Omental fat pad (tissue), 4 donors: ENCODE data around the gene GALNT17. TPM values are rescaled to one million over a fixed set of nuclear protein-coding genes. Genes with fewer than 3 reads are reported as not detected.

Experiments used
- ATAC-seq: fragments of 150-250 bp; one replicate; pipeline ENCODE4 v1.9.1; 2016; ENCODE audit warnings: mild to moderate bottlenecking, moderate library complexity; ENCODE audit not compliant: low FRiP score
- DNase-seq: peaks from one replicate; pipeline ENCODE4 v3.0.0-alpha.2; 2019; ENCODE audit warnings: low spot score
- total RNA-seq, 4 donors: library from RNA; depleted of rRNA; stranded (reverse); fragments of >200 nt; gene quantifications; one replicate each; pipeline ENCODE4 v1.1.0, GENCODE V29; 2016
- TF ChIP-seq, protein P1 (sequence below), 3 donors: fragments of 450-650 bp; IDR thresholded peaks; one replicate each; pipeline ENCODE4 v1.5.1; 2016 to 2017; ENCODE audit warnings: antibody characterized with exemption in 3 of 3, mild to moderate bottlenecking in 3 of 3, moderate library complexity in 2 of 3

The GALNT17 gene
- total RNA-seq, 4 donors from 2014 or later: 1.6 to 12.6 (median 2.9) TPM

DNA sequence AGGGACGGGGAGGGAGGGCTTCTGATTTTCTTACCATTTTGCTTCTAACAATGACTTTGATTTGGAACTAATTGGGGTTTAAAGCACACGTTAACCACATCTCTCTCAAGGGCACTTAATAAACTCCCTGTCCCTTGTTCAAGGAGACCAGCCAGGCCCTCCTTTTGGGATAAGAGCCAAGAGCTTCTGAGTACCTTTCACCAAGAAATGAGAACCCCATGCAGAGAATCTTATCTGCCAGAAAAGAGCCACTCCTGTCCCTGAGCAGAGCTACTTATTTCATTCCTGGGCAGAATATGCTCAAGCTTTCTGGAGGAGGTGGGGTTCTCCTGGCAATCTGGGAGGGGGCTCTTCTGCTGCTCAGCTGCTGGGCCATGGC lies 574.6 kb downstream of the GALNT17 start:
- TF ChIP-seq, protein P1, sequence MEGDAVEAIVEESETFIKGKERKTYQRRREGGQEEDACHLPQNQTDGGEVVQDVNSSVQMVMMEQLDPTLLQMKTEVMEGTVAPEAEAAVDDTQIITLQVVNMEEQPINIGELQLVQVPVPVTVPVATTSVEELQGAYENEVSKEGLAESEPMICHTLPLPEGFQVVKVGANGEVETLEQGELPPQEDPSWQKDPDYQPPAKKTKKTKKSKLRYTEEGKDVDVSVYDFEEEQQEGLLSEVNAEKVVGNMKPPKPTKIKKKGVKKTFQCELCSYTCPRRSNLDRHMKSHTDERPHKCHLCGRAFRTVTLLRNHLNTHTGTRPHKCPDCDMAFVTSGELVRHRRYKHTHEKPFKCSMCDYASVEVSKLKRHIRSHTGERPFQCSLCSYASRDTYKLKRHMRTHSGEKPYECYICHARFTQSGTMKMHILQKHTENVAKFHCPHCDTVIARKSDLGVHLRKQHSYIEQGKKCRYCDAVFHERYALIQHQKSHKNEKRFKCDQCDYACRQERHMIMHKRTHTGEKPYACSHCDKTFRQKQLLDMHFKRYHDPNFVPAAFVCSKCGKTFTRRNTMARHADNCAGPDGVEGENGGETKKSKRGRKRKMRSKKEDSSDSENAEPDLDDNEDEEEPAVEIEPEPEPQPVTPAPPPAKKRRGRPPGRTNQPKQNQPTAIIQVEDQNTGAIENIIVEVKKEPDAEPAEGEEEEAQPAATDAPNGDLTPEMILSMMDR (IDR thresholded peaks at IDR 0.05): no peak
- DNase-seq: no peak
- no peak for ATAC-seq

DNA sequence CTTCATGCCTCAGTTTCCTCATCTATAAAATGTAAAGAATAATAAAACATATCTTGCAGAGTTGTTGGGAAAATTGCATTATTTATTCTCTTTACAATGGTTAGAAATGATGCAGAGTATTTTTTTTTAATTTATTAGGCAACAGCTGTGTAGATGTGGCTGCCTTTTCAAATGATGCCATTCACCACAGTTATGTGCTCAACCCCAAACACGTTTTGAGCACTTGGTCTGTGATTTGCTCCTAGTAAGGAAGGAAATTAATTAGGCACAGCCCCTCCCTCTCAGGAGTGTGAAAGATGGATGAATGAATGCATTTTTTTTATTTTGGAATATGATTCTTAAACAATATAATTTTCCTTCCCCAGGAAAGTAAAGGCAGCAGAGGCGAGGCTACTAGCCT lies 575.1 kb downstream of the GALNT17 start:
- DNase-seq: no peak
- TF ChIP-seq, protein P1 (IDR thresholded peaks at IDR 0.05): no peak
- ATAC-seq: no peak

DNA sequence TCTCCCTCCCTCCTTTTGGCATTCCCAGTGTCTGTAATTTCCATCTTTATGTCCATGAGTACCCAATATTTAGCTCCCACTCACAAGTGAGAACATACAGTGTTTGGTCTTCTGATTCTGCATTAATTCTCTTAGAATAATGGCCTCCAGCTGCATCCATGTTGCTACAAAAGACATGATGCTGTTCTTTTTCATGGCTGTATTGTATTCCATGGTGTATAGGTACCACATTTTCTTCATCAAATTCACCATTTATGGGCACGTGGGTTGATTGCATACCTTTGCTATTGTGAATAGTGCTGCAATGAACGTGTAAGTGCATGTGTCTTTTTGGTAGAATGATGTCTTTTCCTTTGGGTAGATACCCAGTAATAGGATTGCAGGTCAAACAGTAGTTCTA lies 576.8 kb downstream of the GALNT17 start:
- TF ChIP-seq, protein P1 (IDR thresholded peaks at IDR 0.05): no peak
- DNase-seq: no peak
- ATAC-seq: no peak

DNA sequence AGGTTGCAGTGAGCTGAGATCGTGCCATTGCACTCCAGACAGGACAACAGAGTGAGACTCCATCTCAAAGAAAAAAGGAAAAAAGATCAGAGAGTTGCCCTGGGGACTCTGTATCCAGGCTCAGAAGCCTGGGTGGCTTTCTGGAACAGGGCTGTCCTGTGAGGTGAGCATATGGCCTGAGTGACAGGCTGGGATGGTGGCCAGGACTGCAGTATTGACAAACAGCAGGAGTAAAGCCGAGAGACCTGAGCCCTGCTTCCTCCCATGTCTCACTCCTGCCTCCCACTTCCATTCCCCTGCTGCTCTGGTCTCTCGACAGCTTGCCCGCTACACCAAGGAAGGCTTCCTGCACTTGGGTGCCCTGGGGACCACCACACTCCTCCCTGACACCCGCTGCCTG lies 578.5 kb downstream of the GALNT17 start:
- no peak for DNase-seq
- ATAC-seq: no peak
- TF ChIP-seq, protein P1 (IDR thresholded peaks at IDR 0.05): no peak

DNA sequence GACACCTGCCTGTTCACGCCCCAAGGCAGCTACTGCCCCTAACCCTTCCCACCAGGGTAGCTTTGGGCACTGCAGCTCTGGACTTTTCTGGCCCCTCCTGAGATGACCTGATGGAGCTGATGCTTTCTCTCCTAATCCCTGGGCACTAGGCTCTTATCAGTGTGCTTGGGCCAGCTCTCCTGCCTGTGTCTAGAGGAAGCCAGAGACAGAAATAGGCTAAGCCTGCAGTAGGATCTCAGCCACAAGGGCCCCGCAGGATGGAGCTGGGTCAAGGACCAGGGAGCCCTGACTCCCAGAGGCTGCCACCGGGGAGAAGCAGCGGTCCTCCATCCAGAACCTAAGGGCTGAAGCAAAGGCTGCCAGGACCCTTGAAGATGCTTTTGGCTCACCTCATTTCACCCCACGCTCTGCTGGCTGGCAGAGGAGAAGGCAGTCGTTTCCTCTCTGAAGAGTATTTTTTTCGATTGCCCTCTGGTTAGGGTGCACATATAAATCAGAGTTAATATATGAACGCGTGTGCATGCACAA lies 580.8 kb downstream of the GALNT17 start:
- TF ChIP-seq, protein P1 (IDR thresholded peaks at IDR 0.05): no peak
- DNase-seq (no peak), ATAC-seq (no peak)

DNA sequence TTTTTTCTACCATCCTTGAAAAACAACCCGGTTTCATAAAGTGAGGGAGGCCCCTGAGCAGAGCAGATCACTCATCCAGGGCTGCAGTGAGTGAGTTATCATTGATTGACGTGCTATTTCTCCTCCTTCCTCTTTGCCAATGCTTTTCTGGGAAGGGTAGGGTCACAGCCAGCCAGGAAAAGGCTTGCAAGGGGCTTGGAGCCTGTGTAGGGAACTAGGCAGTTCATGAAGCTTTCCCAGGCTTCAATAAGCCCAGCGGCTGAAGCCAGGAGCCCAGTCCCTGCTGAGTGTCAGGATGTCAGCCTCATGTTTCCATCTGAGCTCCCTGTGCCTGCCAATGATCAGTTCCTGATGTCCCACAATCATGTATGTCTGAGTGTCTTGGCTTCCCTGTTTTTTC lies 584.7 kb downstream of the GALNT17 start:
- TF ChIP-seq, protein P1 (IDR thresholded peaks at IDR 0.05): no peak
- no peak for ATAC-seq
- DNase-seq: no peak

DNA sequence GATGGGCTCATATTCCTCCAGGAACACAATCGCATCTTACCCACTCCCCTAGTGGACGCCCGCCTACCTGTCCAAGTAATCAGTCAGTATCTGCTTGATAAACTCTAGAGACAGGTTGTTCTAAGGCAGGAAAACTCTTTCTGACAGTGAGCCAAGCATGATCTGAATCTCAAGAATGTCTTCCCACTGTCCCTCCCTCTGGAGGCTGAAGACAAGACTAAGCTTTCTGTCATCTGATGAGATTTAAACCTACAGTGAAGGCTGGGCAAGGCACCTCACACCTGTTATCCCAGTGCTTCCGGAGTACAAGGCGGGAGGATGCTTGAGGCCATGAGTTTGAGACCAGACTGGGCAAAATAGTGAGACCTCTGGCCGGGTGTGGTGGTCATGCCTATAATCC lies 586.6 kb downstream of the GALNT17 start:
- TF ChIP-seq, protein P1 (IDR thresholded peaks at IDR 0.05): no peak
- DNase-seq: no peak
- ATAC-seq: no peak
